Adrenal gland (tissue), 12 donors: ENCODE results near the gene HOXD10. TPM values are rescaled to one million over a fixed set of nuclear protein-coding genes. Genes with fewer than 3 reads are reported as not detected.

Source experiments
- DNase-seq, 7 donors: peaks; one replicate each; pipeline ENCODE4 v3.0.0-alpha.2; 2019 to 2020
- H3K27ac ChIP-seq, 5 donors: fragments of 200-600 bp; sonication (generic) in 4 of 5; 1 replicate in 3 of 5; 2 replicates in 2 of 5; pipeline versions ENCODE4 v1.5.1 to v1.8.0; 2016 to 2020; ENCODE audit warnings: mild to moderate bottlenecking in 1 of 5
- H3K27me3 ChIP-seq: fragments of 200-600 bp; 2 replicates; pipeline ENCODE4 v1.8.0; 2021
- H3K36me3 ChIP-seq, 2 donors: fragments of 200-600 bp; replicated peaks in 1 of 2; 1 replicate in 1 of 2; 2 replicates in 1 of 2; pipeline versions ENCODE4 v1.5.1 to v1.8.0; 2018 to 2022
- H3K4me1 ChIP-seq, 2 donors: fragments of 200-600 bp; replicated peaks in 1 of 2; 1 replicate in 1 of 2; 2 replicates in 1 of 2; pipeline versions ENCODE4 v1.5.1 to v1.8.0; 2018 to 2021
- H3K4me3 ChIP-seq, 4 donors: fragments of 200-600 bp; sonication (generic) in 3 of 4; one replicate each; pipeline ENCODE4 v1.5.1; 2016 to 2018
- H3K9me3 ChIP-seq, 3 donors: fragments of 200-600 bp; sonication (generic) in 1 of 3; replicated peaks in 1 of 3; 1 replicate in 2 of 3; 2 replicates in 1 of 3; pipeline versions ENCODE4 v1.5.1 to v1.8.0; 2016 to 2021
- POLR2A ChIP-seq, 2 donors: fragments of 450-650 bp; IDR thresholded peaks; one replicate each; pipeline ENCODE4 v1.6.1; 2017; ENCODE audit warnings: antibody characterized with exemption in 2 of 2, mild to moderate bottlenecking in 2 of 2, moderate library complexity in 1 of 2
- WGBS, 4 donors: extraction: QIAGEN DNeasy Blood & Tissue Kit in 2 of 4; methylation state at CpG; one replicate each; pipeline versions ENCODE4 v1.1.5 to v1.1.7; 2013 to 2017; 5-methylcytosine and 5-hydroxymethylcytosine counted together
- intact Hi-C, 2 donors: fragments of 100-400 bp; cut with DNase I; formaldehyde crosslinking; loops; one replicate each; pipeline versions ENCODE4 v1.14.1 to v1.15.0; 2022 to 2023
- polyA plus RNA-seq, 3 donors: library from polyadenylated mRNA; stranded (reverse); fragments of 200-250 nt in 2 of 3; fragments of 350-450 nt in 1 of 3; fragmentation: Illumina TruSeq in 1 of 3; extraction: RNeasy Lipid Tissue Mini Kit (QIAGEN cat#74804) in 1 of 3; gene quantifications; one replicate each; pipeline ENCODE4 v1.2.3, GENCODE V29; 2013 to 2014
- total RNA-seq, 9 donors: library from RNA; depleted of rRNA in 4 of 9; stranded (reverse); fragments of >200 nt in 4 of 9; fragments of 120-200 nt in 1 of 9; fragmentation: NEBNext Ultra II Directional in 1 of 9; extraction: Animal tissue kit (Norgen Biotek cat#: 25700) in 1 of 9; gene quantifications; one replicate each; pipeline versions ENCODE4 v1.1.0 to v1.2.4, GENCODE V29; 2013 to 2023
- TF ChIP-seq, protein P1 (sequence below), 6 experiments: fragments of 450-650 bp in 4 of 6; fragments of 200-600 bp in 2 of 6; sonication (generic) in 1 of 6; IDR thresholded peaks; 1 replicate in 5 of 6; 2 replicates in 1 of 6; pipeline versions ENCODE4 v1.5.1 to v1.8.0; 2016 to 2021; ENCODE audit warnings: antibody characterized with exemption in 6 of 6, mild to moderate bottlenecking in 2 of 6, moderate library complexity in 1 of 6
- donor health status: healthy with polysubstance abuse.
- donor health status: Bipolar disorder and iron deficiency.
- donor health status: DM: yes; HTN: yes; CAD: no.
- donor health status: DM: no; HTN: no; CAD: no.
- donor health status: DM: no; HTN: no; CAD: no.
- donor health status: DM: yes; HTN: yes; CAD: no.

HOXD10 gene
- total and polyA plus RNA-seq, 12 donors: 0.11 to 0.33 (median 0.18) TPM; not detected in 8

DNA sequence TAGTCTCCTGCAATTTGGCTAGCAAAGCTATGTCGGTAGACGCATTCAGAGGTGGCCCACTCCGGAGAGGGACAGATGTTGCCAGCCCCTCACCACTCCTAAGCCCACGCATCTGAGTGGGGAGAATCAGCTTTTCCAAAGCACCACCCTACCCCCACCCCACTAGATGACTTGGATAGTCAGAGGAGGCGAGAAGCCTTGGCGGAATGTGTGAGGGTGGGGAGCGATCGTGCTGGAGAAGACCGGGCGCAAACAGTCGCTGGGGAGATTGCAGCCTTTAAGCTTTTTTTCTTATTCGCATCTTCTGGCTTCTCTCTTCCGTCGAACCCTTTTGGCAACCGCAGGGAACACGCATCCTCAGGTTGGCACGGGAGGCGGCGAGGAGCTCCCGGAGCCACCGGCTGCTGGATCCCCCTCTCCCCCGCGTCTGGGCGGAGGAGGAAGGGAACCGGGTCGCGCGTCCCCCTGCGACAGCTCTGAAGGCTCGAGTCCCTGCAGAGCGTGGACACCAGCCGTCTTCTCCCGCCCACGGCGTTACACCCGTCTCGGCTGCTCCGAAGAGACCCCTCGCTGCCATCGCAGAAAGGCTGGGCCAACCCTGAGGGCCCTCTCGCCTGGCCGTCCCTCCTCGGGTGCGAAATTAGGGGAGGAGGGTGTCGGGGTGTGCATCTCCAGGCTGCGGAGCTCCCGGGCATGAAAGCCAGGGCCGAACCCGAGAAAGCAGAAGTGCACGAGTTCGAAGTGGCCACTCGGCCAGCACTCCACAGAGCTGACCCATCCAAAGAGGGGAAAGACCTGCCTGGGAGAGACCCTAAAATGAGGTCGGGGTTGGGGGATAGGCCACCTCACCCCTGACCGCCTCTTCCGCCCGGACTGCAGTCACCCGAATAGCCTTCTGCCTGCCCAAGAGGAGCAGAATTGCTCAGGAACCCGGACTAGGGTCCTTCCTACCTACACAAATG, 45.0 kb upstream of the HOXD10 start:
- H3K4me1 ChIP-seq: peaks cover 0 to 21% of the 10 kb centered on the region in 2 donors
- TF ChIP-seq, protein P1, sequence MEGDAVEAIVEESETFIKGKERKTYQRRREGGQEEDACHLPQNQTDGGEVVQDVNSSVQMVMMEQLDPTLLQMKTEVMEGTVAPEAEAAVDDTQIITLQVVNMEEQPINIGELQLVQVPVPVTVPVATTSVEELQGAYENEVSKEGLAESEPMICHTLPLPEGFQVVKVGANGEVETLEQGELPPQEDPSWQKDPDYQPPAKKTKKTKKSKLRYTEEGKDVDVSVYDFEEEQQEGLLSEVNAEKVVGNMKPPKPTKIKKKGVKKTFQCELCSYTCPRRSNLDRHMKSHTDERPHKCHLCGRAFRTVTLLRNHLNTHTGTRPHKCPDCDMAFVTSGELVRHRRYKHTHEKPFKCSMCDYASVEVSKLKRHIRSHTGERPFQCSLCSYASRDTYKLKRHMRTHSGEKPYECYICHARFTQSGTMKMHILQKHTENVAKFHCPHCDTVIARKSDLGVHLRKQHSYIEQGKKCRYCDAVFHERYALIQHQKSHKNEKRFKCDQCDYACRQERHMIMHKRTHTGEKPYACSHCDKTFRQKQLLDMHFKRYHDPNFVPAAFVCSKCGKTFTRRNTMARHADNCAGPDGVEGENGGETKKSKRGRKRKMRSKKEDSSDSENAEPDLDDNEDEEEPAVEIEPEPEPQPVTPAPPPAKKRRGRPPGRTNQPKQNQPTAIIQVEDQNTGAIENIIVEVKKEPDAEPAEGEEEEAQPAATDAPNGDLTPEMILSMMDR (IDR thresholded peaks at IDR 0.05): no peak
- no peak for TF ChIP-seq POLR2A (IDR thresholded peaks at IDR 0.05)
- no peaks in the 10 kb centered on the region for H3K36me3 ChIP-seq
- no peak overlapping the region for H3K4me3 ChIP-seq
- H3K9me3 ChIP-seq: no peaks in the 10 kb centered on the region
- H3K27me3 ChIP-seq: peaks cover 96% of the 10 kb centered on the region
- WGBS, 4 donors: 10 to 13% (median 11%) methylated on average over 33 to 58 of the region's 58 CpGs
- no peak for DNase-seq
- no peak overlapping the region for H3K27ac ChIP-seq
- intact Hi-C loops: no loop called here

GRCh38 chr2:176072292-176072669, 44.3 kb upstream of the HOXD10 start:
- TF ChIP-seq, protein P1 (IDR thresholded peaks at IDR 0.05): no peak
- TF ChIP-seq POLR2A (IDR thresholded peaks at IDR 0.05): no peak
- whole genome bisulfite sequencing, 4 donors: 27 to 38% (median 35%) methylated on average over 5 of the region's 5 CpGs
- Histone ChIP-seq H3K36me3 (no peaks in the 10 kb centered on the region), H3K27me3 (peaks cover 96% of the 10 kb centered on the region), H3K9me3 (no peaks in the 10 kb centered on the region), H3K27ac (no peak overlapping the region), H3K4me3 (no peak overlapping the region), H3K4me1 (peaks cover 0 to 17% of the 10 kb centered on the region in 2 donors)
- intact Hi-C loops: no loop called here
- DNase-seq: no peak

- intact Hi-C loops: no loop called here
- no peaks in the 10 kb centered on the region for H3K9me3 ChIP-seq
- 8 to 10% (median 9%) methylated on average over 22 to 29 of the region's 29 CpGs for WGBS, 4 donors
- peaks cover 96% of the 10 kb centered on the region for H3K27me3 ChIP-seq
- no peaks in the 10 kb centered on the region for H3K36me3 ChIP-seq
- no peak overlapping the region for H3K27ac ChIP-seq
- DNase-seq: no peak
- H3K4me1 ChIP-seq: peaks cover 0 to 10% of the 10 kb centered on the region in 2 donors
- no peak for TF ChIP-seq POLR2A (IDR thresholded peaks at IDR 0.05)
- TF ChIP-seq, protein P1 (IDR thresholded peaks at IDR 0.05): no peak
- no peak overlapping the region for H3K4me3 ChIP-seq
These were observed 43.4 kb upstream of the HOXD10 start for GRCh38 chr2:176072951-176073904.

GRCh38 chr2:176074919-176075425, 41.6 kb upstream of the HOXD10 start:
- H3K4me3 ChIP-seq: no peak overlapping the region
- H3K27ac ChIP-seq: no peak overlapping the region
- no peak for DNase-seq
- H3K27me3 ChIP-seq: peaks cover 96% of the 10 kb centered on the region
- 16 to 46% (median 35%) methylated on average over 7 of the region's 7 CpGs for WGBS, 4 donors
- no peaks in the 10 kb centered on the region for H3K36me3 ChIP-seq
- peaks cover 0 to 3% of the 10 kb centered on the region in 2 donors for H3K4me1 ChIP-seq
- TF ChIP-seq, protein P1 (IDR thresholded peaks at IDR 0.05): no peak
- no peaks in the 10 kb centered on the region for H3K9me3 ChIP-seq
- intact Hi-C loops: no loop called here
